OCI-LY1 (cell line): ENCODE results near the gene SOBP.

Experiments
- EZH2 ChIP-seq: fragments of 200-600 bp; sonication (generic), shearing (Covaris generic); IDR thresholded peaks from 2 replicates; pipeline ENCODE4 v1.8.0; 2017; ENCODE audit warnings: borderline replicate concordance, mixed run types, mild to moderate bottlenecking, antibody characterized with exemption, low read length, moderate library complexity, mixed read lengths
- TF ChIP-seq, protein P1 (sequence below): fragments of 200-600 bp; sonication (generic), shearing (Covaris generic); IDR thresholded peaks from 2 replicates; pipeline ENCODE4 v1.5.1; 2017; ENCODE audit warnings: mild to moderate bottlenecking, antibody characterized with exemption, low read length, moderate library complexity, mixed read lengths

DNA sequence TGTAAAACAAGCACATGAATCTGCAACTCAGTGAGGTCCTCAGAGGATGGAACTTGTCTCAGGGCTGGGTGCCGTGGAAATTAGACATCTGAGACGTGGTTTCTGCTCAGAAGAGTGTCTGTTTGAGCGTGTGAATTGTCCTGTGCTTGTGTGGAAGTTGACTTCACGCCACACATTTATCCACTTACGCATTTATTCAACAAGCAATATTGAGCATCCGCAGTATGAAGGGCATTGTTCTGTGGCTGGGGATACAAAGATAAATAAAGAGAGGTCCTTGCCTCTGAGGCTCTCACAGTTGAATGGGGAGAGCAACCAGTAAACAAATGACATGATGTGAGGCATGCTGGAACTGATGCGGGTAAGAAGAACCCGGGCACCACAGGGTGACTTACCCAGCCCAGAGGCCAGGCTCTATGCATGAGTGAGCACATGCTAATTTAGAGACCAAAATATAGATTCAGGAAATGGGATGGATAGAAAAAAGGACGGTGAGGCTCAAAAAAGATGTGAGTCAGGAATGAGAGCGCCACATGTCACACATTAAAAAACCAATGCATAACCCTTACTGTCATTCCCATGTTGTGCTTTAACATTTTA lies 60.4 kb downstream of the SOBP start:
- TF ChIP-seq, protein P1, sequence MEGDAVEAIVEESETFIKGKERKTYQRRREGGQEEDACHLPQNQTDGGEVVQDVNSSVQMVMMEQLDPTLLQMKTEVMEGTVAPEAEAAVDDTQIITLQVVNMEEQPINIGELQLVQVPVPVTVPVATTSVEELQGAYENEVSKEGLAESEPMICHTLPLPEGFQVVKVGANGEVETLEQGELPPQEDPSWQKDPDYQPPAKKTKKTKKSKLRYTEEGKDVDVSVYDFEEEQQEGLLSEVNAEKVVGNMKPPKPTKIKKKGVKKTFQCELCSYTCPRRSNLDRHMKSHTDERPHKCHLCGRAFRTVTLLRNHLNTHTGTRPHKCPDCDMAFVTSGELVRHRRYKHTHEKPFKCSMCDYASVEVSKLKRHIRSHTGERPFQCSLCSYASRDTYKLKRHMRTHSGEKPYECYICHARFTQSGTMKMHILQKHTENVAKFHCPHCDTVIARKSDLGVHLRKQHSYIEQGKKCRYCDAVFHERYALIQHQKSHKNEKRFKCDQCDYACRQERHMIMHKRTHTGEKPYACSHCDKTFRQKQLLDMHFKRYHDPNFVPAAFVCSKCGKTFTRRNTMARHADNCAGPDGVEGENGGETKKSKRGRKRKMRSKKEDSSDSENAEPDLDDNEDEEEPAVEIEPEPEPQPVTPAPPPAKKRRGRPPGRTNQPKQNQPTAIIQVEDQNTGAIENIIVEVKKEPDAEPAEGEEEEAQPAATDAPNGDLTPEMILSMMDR, result no peak
- no peak for TF ChIP-seq EZH2
